Inflammatory macrophage treated with lipopolysaccharide for 1 hour (primary cell): ENCODE data around the gene TSHZ2.
"Not testable (repeated sequence)": the region's sequence is repeated elsewhere in the genome, so short reads cannot be mapped to it uniquely, and the experiment has no call there.

Source experiments
- DNase-seq, 2 donors: peaks; one replicate each; pipeline ENCODE4 v3.0.0-alpha.2; 2020 to 2022

The TSHZ2 gene

GRCh38 chr20:53434662-53435061 is 462.5 kb downstream of the TSHZ2 start:
- DNase-seq, result no peak

GRCh38 chr20:53436927-53437326 is 464.8 kb downstream of the TSHZ2 start:
- DNase-seq, result not testable (repeated sequence)

GRCh38 chr20:53438368-53438767 is 466.2 kb downstream of the TSHZ2 start:
- no peak for DNase-seq

GRCh38 chr20:53439046-53439445 is 466.9 kb downstream of the TSHZ2 start:
- DNase-seq, result no peak

- no peak for DNase-seq
Measured at GRCh38 chr20:53439616-53440015, 467.5 kb downstream of the TSHZ2 start.

- no peak for DNase-seq
Measured at GRCh38 chr20:53444401-53445149, 472.4 kb downstream of the TSHZ2 start.

GRCh38 chr20:53445321-53445731 is 473.2 kb downstream of the TSHZ2 start:
- DNase-seq, result no peak

- no peak for DNase-seq
Measured at GRCh38 chr20:53445932-53446331, 473.8 kb downstream of the TSHZ2 start.

GRCh38 chr20:53447316-53447715 is 475.2 kb downstream of the TSHZ2 start:
- peak in 1 of 2 donors; percentile 0 for DNase-seq

GRCh38 chr20:53448426-53448825 is 476.3 kb downstream of the TSHZ2 start:
- no peak for DNase-seq

GRCh38 chr20:53448875-53449274 is 476.7 kb downstream of the TSHZ2 start:
- no peak for DNase-seq

- DNase-seq, result no peak
Measured at GRCh38 chr20:53453076-53453475, 480.9 kb downstream of the TSHZ2 start.

- no peak for DNase-seq
Measured at GRCh38 chr20:53454675-53455276, 482.6 kb downstream of the TSHZ2 start.

- DNase-seq, result no peak
Measured at GRCh38 chr20:53463101-53463972, 491.2 kb downstream of the TSHZ2 start.

GRCh38 chr20:53466279-53466678 is 494.1 kb downstream of the TSHZ2 start:
- DNase-seq, result no peak

- peak; percentile 70 to 72 for DNase-seq
Measured at GRCh38 chr20:53468587-53468986, 496.4 kb downstream of the TSHZ2 start.

- not testable (repeated sequence) for DNase-seq
Measured at GRCh38 chr20:53472859-53473258, 500.7 kb downstream of the TSHZ2 start.

GRCh38 chr20:53480913-53481312 is 508.8 kb downstream of the TSHZ2 start:
- no peak for DNase-seq

- DNase-seq, result no peak
Measured at GRCh38 chr20:53487461-53488200, 515.5 kb downstream of the TSHZ2 start.

- DNase-seq, result no peak
Measured at GRCh38 chr20:53488775-53489272, 516.7 kb downstream of the TSHZ2 start.

GRCh38 chr20:53489528-53489927 is 517.4 kb downstream of the TSHZ2 start:
- DNase-seq, result no peak

- no peak for DNase-seq
Measured at GRCh38 chr20:53490620-53491019, 518.5 kb downstream of the TSHZ2 start.

GRCh38 chr20:53491462-53491861 is 519.3 kb downstream of the TSHZ2 start:
- DNase-seq, result no peak
